Measurements from ENCODE around the gene COL4A5.

COL4A5 gene

DNA sequence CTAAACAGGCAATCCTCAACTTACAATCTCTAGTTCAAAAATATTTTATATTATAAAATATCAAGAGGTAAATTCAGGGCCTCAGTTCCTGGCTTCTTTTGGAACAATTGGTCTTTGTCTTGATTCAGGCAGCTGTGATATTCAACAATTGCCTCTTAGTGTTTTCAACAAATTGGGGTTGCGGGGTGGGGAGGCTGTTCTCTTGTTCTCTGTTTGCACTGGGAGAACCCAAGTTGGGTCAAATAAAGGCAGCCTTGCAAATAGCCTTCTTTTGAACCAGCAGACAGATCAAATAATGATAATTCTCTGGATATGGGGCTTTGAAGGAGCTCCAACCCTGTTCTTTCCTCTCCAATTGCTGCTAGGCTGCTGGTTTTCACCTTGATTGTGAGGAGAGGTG lies 142.5 kb downstream of the COL4A5 start:
- H3K4me3 ChIP-seq (ENCODE audit: low read depth, low read length), result no peak overlapping the region
- 0 out of 2 replicates have a peak, but pooled peaks cover 4% of the 10 kb centered on the region for H3K4me1 ChIP-seq (ENCODE audit: control insufficient read depth, insufficient read depth, low read length)
- TF ChIP-seq ZNF302 (tag by site-specific recombination; IDR thresholded peaks at IDR 0.05; ENCODE audit: low read depth) (no peak), ZSCAN30 (tag by site-specific recombination; IDR thresholded peaks at IDR 0.05) (no peak), ZNF311 (tag by site-specific recombination; IDR thresholded peaks at IDR 0.05; ENCODE audit: borderline replicate concordance) (no peak), ZBTB11 (tag by site-specific recombination; conservative IDR thresholded peaks at IDR 0.05; ENCODE audit: low read depth) (no peak), ZNF133 (tag by site-specific recombination; IDR thresholded peaks at IDR 0.05) (no peak), ZNF24 (tag by site-specific recombination; IDR thresholded peaks at IDR 0.05) (no peak), OSR2 (tag by site-specific recombination; IDR thresholded peaks at IDR 0.05) (no peak), ZBTB26 (tag by site-specific recombination; optimal IDR thresholded peaks at IDR 0.05) (no peak), ZNF239 (tag by site-specific recombination; IDR thresholded peaks at IDR 0.05) (no peak), ZNF645 (tag by site-specific recombination; IDR thresholded peaks at IDR 0.05) (no peak), ZNF621 (tag by site-specific recombination; IDR thresholded peaks at IDR 0.05) (no peak), KLF8 (tag by site-specific recombination; IDR thresholded peaks at IDR 0.05) (no peak)
- TF ChIP-seq, protein P1, sequence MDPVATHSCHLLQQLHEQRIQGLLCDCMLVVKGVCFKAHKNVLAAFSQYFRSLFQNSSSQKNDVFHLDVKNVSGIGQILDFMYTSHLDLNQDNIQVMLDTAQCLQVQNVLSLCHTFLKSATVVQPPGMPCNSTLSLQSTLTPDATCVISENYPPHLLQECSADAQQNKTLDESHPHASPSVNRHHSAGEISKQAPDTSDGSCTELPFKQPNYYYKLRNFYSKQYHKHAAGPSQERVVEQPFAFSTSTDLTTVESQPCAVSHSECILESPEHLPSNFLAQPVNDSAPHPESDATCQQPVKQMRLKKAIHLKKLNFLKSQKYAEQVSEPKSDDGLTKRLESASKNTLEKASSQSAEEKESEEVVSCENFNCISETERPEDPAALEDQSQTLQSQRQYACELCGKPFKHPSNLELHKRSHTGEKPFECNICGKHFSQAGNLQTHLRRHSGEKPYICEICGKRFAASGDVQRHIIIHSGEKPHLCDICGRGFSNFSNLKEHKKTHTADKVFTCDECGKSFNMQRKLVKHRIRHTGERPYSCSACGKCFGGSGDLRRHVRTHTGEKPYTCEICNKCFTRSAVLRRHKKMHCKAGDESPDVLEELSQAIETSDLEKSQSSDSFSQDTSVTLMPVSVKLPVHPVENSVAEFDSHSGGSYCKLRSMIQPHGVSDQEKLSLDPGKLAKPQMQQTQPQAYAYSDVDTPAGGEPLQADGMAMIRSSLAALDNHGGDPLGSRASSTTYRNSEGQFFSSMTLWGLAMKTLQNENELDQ (tag by site-specific recombination; IDR thresholded peaks at IDR 0.05; ENCODE audit: low read depth), result no peak
- TF ChIP-seq, protein P2, sequence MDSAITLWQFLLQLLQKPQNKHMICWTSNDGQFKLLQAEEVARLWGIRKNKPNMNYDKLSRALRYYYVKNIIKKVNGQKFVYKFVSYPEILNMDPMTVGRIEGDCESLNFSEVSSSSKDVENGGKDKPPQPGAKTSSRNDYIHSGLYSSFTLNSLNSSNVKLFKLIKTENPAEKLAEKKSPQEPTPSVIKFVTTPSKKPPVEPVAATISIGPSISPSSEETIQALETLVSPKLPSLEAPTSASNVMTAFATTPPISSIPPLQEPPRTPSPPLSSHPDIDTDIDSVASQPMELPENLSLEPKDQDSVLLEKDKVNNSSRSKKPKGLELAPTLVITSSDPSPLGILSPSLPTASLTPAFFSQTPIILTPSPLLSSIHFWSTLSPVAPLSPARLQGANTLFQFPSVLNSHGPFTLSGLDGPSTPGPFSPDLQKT (IDR thresholded peaks at IDR 0.05; ENCODE audit: borderline replicate concordance, low read depth, low read length), result no peak
- TF ChIP-seq, protein P3, sequence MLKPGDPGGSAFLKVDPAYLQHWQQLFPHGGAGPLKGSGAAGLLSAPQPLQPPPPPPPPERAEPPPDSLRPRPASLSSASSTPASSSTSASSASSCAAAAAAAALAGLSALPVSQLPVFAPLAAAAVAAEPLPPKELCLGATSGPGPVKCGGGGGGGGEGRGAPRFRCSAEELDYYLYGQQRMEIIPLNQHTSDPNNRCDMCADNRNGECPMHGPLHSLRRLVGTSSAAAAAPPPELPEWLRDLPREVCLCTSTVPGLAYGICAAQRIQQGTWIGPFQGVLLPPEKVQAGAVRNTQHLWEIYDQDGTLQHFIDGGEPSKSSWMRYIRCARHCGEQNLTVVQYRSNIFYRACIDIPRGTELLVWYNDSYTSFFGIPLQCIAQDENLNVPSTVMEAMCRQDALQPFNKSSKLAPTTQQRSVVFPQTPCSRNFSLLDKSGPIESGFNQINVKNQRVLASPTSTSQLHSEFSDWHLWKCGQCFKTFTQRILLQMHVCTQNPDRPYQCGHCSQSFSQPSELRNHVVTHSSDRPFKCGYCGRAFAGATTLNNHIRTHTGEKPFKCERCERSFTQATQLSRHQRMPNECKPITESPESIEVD (tag by site-specific recombination; IDR thresholded peaks at IDR 0.05), result no peak
- ChIA-PET POLR2A (interaction anchor here (0.7 kb wide), 1 partner anchor 241 kb away, joined by 3 read pairs; no protein-coding TSS in a partner anchor), CTCF (no interaction called here)
- H3K36me3 ChIP-seq (ENCODE audit: control insufficient read depth in 2 of 2, insufficient read depth in 1 of 2, low read length in 2 of 2), result peaks cover 4 to 16% of the 10 kb centered on the region in 2 experiments; a peak in 2 of 3 replicates
- no peaks in the 10 kb centered on the region for H3K9me3 ChIP-seq (ENCODE audit: control insufficient read depth, insufficient read depth, low read depth, low read length)
- H3K27ac ChIP-seq (ENCODE audit: extremely low read depth, low read depth, low read length), result no peak overlapping the region
